IMR-90 (cell line): ENCODE measurements around the gene CUX1. TPM values are rescaled to one million over a fixed set of nuclear protein-coding genes. Genes with fewer than 3 reads are reported as not detected.

ENCODE experiments used
- ATAC-seq: fragments of 200-7000 bp; cut with Tn5 transposase; 2 replicates; pipeline ENCODE4 v1.9.1; 2020; ENCODE audit warnings: low read depth, mild to moderate bottlenecking, moderate library complexity
- BruUV-seq: library from RNA; stranded (reverse); fragments of 400-500 nt; replicated peaks from 2 replicates; lab custom pipeline; 2021; lab: Mats Ljungman, UMichigan
- CTCF ChIA-PET: fragments of 300-600 bp; formaldehyde crosslinking; extraction: SDS; loops from one replicate; lab custom pipeline; 2021; ENCODE audit warnings: antibody characterized with exemption; lab: Yijun Ruan, JAX
- POLR2A ChIA-PET: fragments of 300-600 bp; sonication (Branson Sonifier 250); formaldehyde crosslinking; loops from one replicate; lab custom pipeline; 2022; ENCODE audit warnings: antibody characterized with exemption; ENCODE audit not compliant: unreplicated experiment; lab: Charles Lee
- DNase-seq: peaks from one replicate; pipeline ENCODE4 v3.0.0; 2013
- H2AFZ ChIP-seq: replicated peaks from 2 replicates; pipeline ENCODE3; 2013; ENCODE audit warnings: low read length, mild to moderate bottlenecking; ENCODE audit not compliant: poor library complexity
- H2AK5ac ChIP-seq: 2 replicates; pipeline ENCODE4 v1.6.1; 2013; ENCODE audit warnings: low read depth, low read length, inconsistent platforms
- H2AK9ac ChIP-seq: replicated peaks from 2 replicates; pipeline ENCODE3; 2013; ENCODE audit warnings: mild to moderate bottlenecking, low read depth, low read length, moderate library complexity; ENCODE audit not compliant: poor library complexity
- H2BK120ac ChIP-seq: 2 replicates; pipeline ENCODE4 v1.6.1; 2013; ENCODE audit warnings: low read depth, low read length, inconsistent platforms
- H2BK15ac ChIP-seq: 3 replicates; pipeline ENCODE4 v1.6.1; 2013; ENCODE audit warnings: low read depth, low read length, inconsistent platforms
- H2BK20ac ChIP-seq: 2 replicates; pipeline ENCODE4 v1.6.1; 2013; ENCODE audit warnings: low read depth, mild to moderate bottlenecking, inconsistent platforms, low read length, moderate library complexity
- H2BK5ac ChIP-seq: 2 replicates; pipeline ENCODE4 v1.6.1; 2013; ENCODE audit warnings: mild to moderate bottlenecking, low read depth, low read length, inconsistent platforms; ENCODE audit not compliant: poor library complexity, severe bottlenecking
- H3K14ac ChIP-seq: replicated peaks from 2 replicates; pipeline ENCODE4 v1.6.1; 2013; ENCODE audit warnings: low read depth, low read length, inconsistent platforms
- H3K18ac ChIP-seq: 2 replicates; pipeline ENCODE4 v1.6.1; 2013; ENCODE audit warnings: low read depth, low read length, control low read depth
- H3K23ac ChIP-seq: 2 replicates; pipeline ENCODE4 v1.6.1; 2013; ENCODE audit warnings: low read depth, low read length, inconsistent platforms
- H3K27ac ChIP-seq: 2 replicates; pipeline ENCODE4 v1.5.1; 2013; ENCODE audit warnings: mild to moderate bottlenecking, control low read depth, low read length; ENCODE audit not compliant: insufficient read depth
- H3K27me3 ChIP-seq: 2 replicates; pipeline ENCODE4 v1.6.1; 2013; ENCODE audit warnings: low read length; ENCODE audit not compliant: control insufficient read depth, insufficient read depth
- H3K36me3 ChIP-seq: 2 replicates; pipeline ENCODE4 v1.6.1; 2013; ENCODE audit warnings: low read length, mixed read lengths; ENCODE audit not compliant: control insufficient read depth, insufficient read depth
- H3K4ac ChIP-seq: 2 replicates; pipeline ENCODE4 v1.6.1; 2013; ENCODE audit warnings: low read depth, low read length, inconsistent platforms
- H3K4me1 ChIP-seq: 2 replicates; pipeline ENCODE4 v1.6.1; 2013; ENCODE audit warnings: low read length, mixed read lengths; ENCODE audit not compliant: control insufficient read depth, insufficient read depth
- H3K4me2 ChIP-seq: 2 replicates; pipeline ENCODE4 v1.6.1; 2013; ENCODE audit warnings: low read depth, mild to moderate bottlenecking, control low read depth, low read length, moderate library complexity
- H3K4me3 ChIP-seq: 2 replicates; pipeline ENCODE4 v1.5.1; 2013; ENCODE audit warnings: low read depth, mild to moderate bottlenecking, control low read depth, low read length, moderate library complexity; ENCODE audit not compliant: insufficient read depth
- H3K56ac ChIP-seq: 2 replicates; pipeline ENCODE4 v1.6.1; 2013; ENCODE audit warnings: low read length, inconsistent platforms; ENCODE audit not compliant: insufficient read depth; ENCODE audit errors: extremely low read depth
- H3K79me1 ChIP-seq, 2 experiments: 2 replicates each; pipeline ENCODE4 v1.6.1; 2013; ENCODE audit warnings: low read length in 2 of 2, inconsistent platforms in 1 of 2, low read depth in 1 of 2
- H3K9ac ChIP-seq: 2 replicates; pipeline ENCODE4 v1.6.1; 2013; ENCODE audit warnings: low read depth, low read length, control low read depth
- H3K9me1 ChIP-seq: 2 replicates; pipeline ENCODE4 v1.6.1; 2013; ENCODE audit warnings: low read length, inconsistent platforms; ENCODE audit not compliant: insufficient read depth
- H3K9me3 ChIP-seq: 2 replicates; pipeline ENCODE4 v1.6.1; 2013; ENCODE audit warnings: low read length; ENCODE audit not compliant: control insufficient read depth, insufficient read depth
- H4K20me1 ChIP-seq: 2 replicates; pipeline ENCODE4 v1.6.1; 2013; ENCODE audit warnings: low read length, inconsistent platforms; ENCODE audit not compliant: insufficient read depth
- H4K5ac ChIP-seq: 2 replicates; pipeline ENCODE4 v1.6.1; 2013; ENCODE audit warnings: mild to moderate bottlenecking, low read depth, low read length, control low read depth
- H4K8ac ChIP-seq, 2 experiments: 2 replicates each; pipeline ENCODE4 v1.6.1; 2013; ENCODE audit warnings: low read depth in 2 of 2, low read length in 2 of 2, control low read depth in 1 of 2, inconsistent platforms in 1 of 2
- H4K91ac ChIP-seq: 2 replicates; pipeline ENCODE4 v1.6.1; 2013; ENCODE audit warnings: low read depth, low read length, inconsistent platforms; ENCODE audit not compliant: insufficient read depth
- BHLHE40 ChIP-seq: fragments of 150-350 bp; IDR thresholded peaks from 2 replicates; pipeline ENCODE4 v1.6.1; 2016; ENCODE audit warnings: mild to moderate bottlenecking, low read depth, low read length
- CHD1 ChIP-seq: IDR thresholded peaks from 2 replicates; pipeline ENCODE4 v1.6.1; 2012; ENCODE audit warnings: low read depth, low read length, improper control_type of control experiment
- CTCF ChIP-seq: conservative IDR thresholded peaks from 2 replicates; pipeline ENCODE4 v1.5.1; 2012; ENCODE audit warnings: mild to moderate bottlenecking, low read depth, low read length, improper control_type of control experiment
- ELK1 ChIP-seq: fragments of 150-350 bp; IDR thresholded peaks from 2 replicates; pipeline ENCODE4 v1.6.1; 2016; ENCODE audit warnings: low read depth, mild to moderate bottlenecking, low read length, moderate library complexity, borderline replicate concordance
- FOS ChIP-seq: fragments of 150-350 bp; IDR thresholded peaks from 2 replicates; pipeline ENCODE4 v1.6.1; 2016; ENCODE audit warnings: low read depth, low read length
- MAFK ChIP-seq: IDR thresholded peaks from 2 replicates; pipeline ENCODE4 v1.6.1; 2012; ENCODE audit warnings: low read depth, low read length, improper control_type of control experiment
- MAZ ChIP-seq: IDR thresholded peaks from 2 replicates; pipeline ENCODE4 v1.6.1; 2012; ENCODE audit warnings: low read depth, mild to moderate bottlenecking, low read length, improper control_type of control experiment, moderate library complexity, borderline replicate concordance
- MXI1 ChIP-seq: IDR thresholded peaks from 2 replicates; pipeline ENCODE4 v1.6.1; 2012; ENCODE audit warnings: low read depth, mild to moderate bottlenecking, low read length, moderate library complexity, borderline replicate concordance
- NFE2L2 ChIP-seq: fragments of 150-350 bp; IDR thresholded peaks from 2 replicates; pipeline ENCODE4 v1.6.1; 2016; ENCODE audit warnings: low read depth, mild to moderate bottlenecking, low read length
- RAD21 ChIP-seq: IDR thresholded peaks from 2 replicates; pipeline ENCODE4 v1.6.1; 2012; ENCODE audit warnings: low read length, improper control_type of control experiment
- RCOR1 ChIP-seq: IDR thresholded peaks from 2 replicates; pipeline ENCODE4 v1.6.1; 2012; ENCODE audit warnings: mild to moderate bottlenecking, low read length, improper control_type of control experiment; ENCODE audit not compliant: insufficient replicate concordance
- RFX5 ChIP-seq: IDR thresholded peaks from 2 replicates; pipeline ENCODE4 v1.8.0; 2012; ENCODE audit warnings: low read depth, mild to moderate bottlenecking, low read length, moderate library complexity
- SMC3 ChIP-seq: fragments of 150-350 bp; IDR thresholded peaks from 2 replicates; pipeline ENCODE4 v1.6.1; 2016; ENCODE audit warnings: low read depth, mild to moderate bottlenecking, antibody characterized with exemption, low read length, moderate library complexity
- USF2 ChIP-seq: fragments of 150-350 bp; IDR thresholded peaks from 2 replicates; pipeline ENCODE4 v1.6.1; 2017; ENCODE audit warnings: mild to moderate bottlenecking, antibody characterized with exemption, low read length, low read depth
- WGBS, 2 experiments: methylation state at CpG; one replicate each; pipeline versions ENCODE4 v1.1.5 to v1.1.7; 2013; ENCODE audit warnings: missing lambda C conversion rate in 2 of 2; ENCODE audit not compliant: insufficient read length in 1 of 2; ENCODE audit errors: extremely low coverage in 2 of 2; 5-methylcytosine and 5-hydroxymethylcytosine counted together
- dilution Hi-C: fragments of 300-500 bp; cut with HindIII; formaldehyde crosslinking; loops from one replicate; pipeline ENCODE4 v1.14.3; 2018; ENCODE audit warnings: low sequenced_read_pairs; ENCODE audit not compliant: unreplicated experiment
- in situ Hi-C: fragments of 300-500 bp; cut with MboI; formaldehyde crosslinking; loops from 3 replicates; pipeline ENCODE4 v1.14.3; 2019; ENCODE audit warnings: low sequenced_read_pairs, inconsistent platforms, mixed read lengths
- intact Hi-C: fragments of 100-400 bp; cut with micrococcal nuclease; formaldehyde crosslinking; loops from 2 replicates; pipeline ENCODE4 v1.10.0; 2022
- polyA plus RNA-seq, 3 experiments: library from polyadenylated mRNA; depleted of rRNA; stranded (reverse); fragments of >200 nt; gene quantifications; 2 replicates each; pipeline ENCODE4 v1.2.3, GENCODE V29; 2012; ENCODE audit warnings: low replicate concordance in 1 of 3
- total RNA-seq: library from RNA; depleted of rRNA; stranded (reverse); fragments of >200 nt; gene quantifications from 2 replicates; pipeline ENCODE4 v1.2.3, GENCODE V29; 2012

CUX1 gene
- total and polyA plus RNA-seq, 2 of the 4 experiments (the other 2 are of a cell fraction): 19.7 to 46.4 TPM

GRCh38 chr7:102303669-102304422, 486.4 kb downstream of the CUX1 start:
- no peak overlapping the region for H3K14ac ChIP-seq
- ChIA-PET CTCF (interaction anchor here (0.7 kb wide), 1 partner anchor 1783 kb away, joined by 3 read pairs; no protein-coding TSS in a partner anchor), POLR2A (no interaction called here)
- no peak overlapping the region for H2BK120ac ChIP-seq
- H2AFZ ChIP-seq: no peak overlapping the region
- H3K4me2 ChIP-seq: no peak overlapping the region
- BruUV-seq: no TSS peak
- H3K56ac ChIP-seq: no peak overlapping the region
- no peak overlapping the region for H3K4ac ChIP-seq
- no peak overlapping the region for H4K91ac ChIP-seq
- dilution Hi-C loops: no loop called here
- H2AK9ac ChIP-seq: peak overlapping the region; percentile 26
- no peak for DNase-seq
- no peak overlapping the region for H2BK20ac ChIP-seq
- WGBS, 2 experiments: 81% methylated on average over 7 of the region's 13 CpGs; no CpG with 5 or more reads in 1 of the 2 experiments
- no peak overlapping the region for H3K27ac ChIP-seq
- H3K9ac ChIP-seq: no peak overlapping the region
- H4K20me1 ChIP-seq: no peaks in the 10 kb centered on the region
- no peaks in the 10 kb centered on the region for H3K9me3 ChIP-seq
- H3K4me3 ChIP-seq: no peak overlapping the region
- H3K23ac ChIP-seq: no peak overlapping the region
- H3K4me1 ChIP-seq: peaks cover 11% of the 10 kb centered on the region
- peaks cover 20% of the 10 kb centered on the region for H3K9me1 ChIP-seq
- intact Hi-C loops: no loop called here
- in situ Hi-C loops: no loop called here
- H4K5ac ChIP-seq: no peak overlapping the region
- H3K18ac ChIP-seq: no peak overlapping the region
- H2AK5ac ChIP-seq: no peak overlapping the region
- H2BK15ac ChIP-seq: no peak overlapping the region
- ATAC-seq: no peak
- 0 out of 4 replicates have a peak, but pooled peaks cover 0 to 8% of the 10 kb centered on the region in 2 experiments for H3K79me1 ChIP-seq
- no peaks in the 10 kb centered on the region; the same call in 1 of the 2 replicates for H3K27me3 ChIP-seq
- peaks cover under 1% of the 10 kb centered on the region; the same call in 1 of the 2 replicates for H3K36me3 ChIP-seq
- H4K8ac ChIP-seq: no peak overlapping the region
- no peak overlapping the region for H2BK5ac ChIP-seq
- no peak for TF ChIP-seq NFE2L2
- TF ChIP-seq FOS: no peak
- no peak for TF ChIP-seq MAZ
- no peak for TF ChIP-seq MAFK
- no peak for TF ChIP-seq BHLHE40
- TF ChIP-seq ELK1: no peak
- no peak for TF ChIP-seq CHD1
- no peak for TF ChIP-seq CTCF
- no peak for TF ChIP-seq RCOR1
- TF ChIP-seq RAD21: no peak
- TF ChIP-seq MXI1: no peak
- TF ChIP-seq SMC3: no peak
- TF ChIP-seq USF2: no peak
- TF ChIP-seq RFX5: no peak
